ENCODE data around the gene NR6A1.

The NR6A1 gene

DNA sequence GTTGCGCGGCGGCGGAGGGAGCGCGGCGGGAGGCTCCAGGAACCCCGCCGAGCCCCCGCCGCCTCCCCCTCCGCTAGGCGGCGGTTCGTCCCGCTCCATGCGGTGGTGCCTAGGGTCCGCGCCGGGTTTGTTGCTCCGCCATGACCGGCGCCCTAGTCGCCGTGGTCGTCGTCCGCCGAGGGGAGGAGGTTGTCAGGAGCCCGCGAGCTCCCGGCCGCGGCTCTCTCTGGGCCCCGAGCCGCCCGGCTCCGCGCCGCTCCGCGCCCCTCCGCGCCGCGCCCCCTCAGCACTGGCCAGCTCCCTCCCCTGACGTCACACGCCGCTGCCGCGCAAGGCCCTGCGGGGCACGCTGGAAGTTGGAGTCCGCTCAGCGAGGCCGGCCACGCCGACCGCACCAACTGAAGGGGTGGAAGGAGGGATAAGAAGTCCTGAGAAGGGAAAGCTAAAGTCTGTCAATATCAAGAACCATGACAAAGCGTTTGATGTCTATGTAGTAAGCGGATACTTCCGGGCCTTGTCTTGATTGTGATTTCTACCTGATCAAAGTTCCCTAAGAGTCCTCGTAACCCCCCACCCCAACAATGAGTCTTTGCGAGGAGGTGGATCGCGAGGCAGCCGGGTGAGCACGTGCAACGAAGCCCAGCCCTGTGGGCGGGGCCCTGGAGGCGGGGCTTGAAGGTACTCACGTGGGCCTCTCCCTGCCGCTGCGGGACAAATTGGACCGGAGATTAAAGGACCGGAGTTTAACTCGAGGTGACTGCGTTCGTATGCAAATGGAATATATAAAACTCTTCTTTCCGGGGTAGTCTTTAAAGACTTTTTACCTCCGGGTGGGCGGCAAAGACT, at the start of gene NR6A1:
Gene NR6A1, minus strand, starts transcription at position 291 of the 846 bp plus-strand sequence.
- peak within 1 kb of the TSS; percentile 68 for H3K4me3 ChIP-seq (ENCODE audit: low read length)
- DNase-seq (ENCODE audit: low read depth): peak; percentile 93
- TF ChIP-seq, protein P1, sequence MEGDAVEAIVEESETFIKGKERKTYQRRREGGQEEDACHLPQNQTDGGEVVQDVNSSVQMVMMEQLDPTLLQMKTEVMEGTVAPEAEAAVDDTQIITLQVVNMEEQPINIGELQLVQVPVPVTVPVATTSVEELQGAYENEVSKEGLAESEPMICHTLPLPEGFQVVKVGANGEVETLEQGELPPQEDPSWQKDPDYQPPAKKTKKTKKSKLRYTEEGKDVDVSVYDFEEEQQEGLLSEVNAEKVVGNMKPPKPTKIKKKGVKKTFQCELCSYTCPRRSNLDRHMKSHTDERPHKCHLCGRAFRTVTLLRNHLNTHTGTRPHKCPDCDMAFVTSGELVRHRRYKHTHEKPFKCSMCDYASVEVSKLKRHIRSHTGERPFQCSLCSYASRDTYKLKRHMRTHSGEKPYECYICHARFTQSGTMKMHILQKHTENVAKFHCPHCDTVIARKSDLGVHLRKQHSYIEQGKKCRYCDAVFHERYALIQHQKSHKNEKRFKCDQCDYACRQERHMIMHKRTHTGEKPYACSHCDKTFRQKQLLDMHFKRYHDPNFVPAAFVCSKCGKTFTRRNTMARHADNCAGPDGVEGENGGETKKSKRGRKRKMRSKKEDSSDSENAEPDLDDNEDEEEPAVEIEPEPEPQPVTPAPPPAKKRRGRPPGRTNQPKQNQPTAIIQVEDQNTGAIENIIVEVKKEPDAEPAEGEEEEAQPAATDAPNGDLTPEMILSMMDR (conservative IDR thresholded peaks at IDR 0.05; ENCODE audit: low read length): no peak

DNA sequence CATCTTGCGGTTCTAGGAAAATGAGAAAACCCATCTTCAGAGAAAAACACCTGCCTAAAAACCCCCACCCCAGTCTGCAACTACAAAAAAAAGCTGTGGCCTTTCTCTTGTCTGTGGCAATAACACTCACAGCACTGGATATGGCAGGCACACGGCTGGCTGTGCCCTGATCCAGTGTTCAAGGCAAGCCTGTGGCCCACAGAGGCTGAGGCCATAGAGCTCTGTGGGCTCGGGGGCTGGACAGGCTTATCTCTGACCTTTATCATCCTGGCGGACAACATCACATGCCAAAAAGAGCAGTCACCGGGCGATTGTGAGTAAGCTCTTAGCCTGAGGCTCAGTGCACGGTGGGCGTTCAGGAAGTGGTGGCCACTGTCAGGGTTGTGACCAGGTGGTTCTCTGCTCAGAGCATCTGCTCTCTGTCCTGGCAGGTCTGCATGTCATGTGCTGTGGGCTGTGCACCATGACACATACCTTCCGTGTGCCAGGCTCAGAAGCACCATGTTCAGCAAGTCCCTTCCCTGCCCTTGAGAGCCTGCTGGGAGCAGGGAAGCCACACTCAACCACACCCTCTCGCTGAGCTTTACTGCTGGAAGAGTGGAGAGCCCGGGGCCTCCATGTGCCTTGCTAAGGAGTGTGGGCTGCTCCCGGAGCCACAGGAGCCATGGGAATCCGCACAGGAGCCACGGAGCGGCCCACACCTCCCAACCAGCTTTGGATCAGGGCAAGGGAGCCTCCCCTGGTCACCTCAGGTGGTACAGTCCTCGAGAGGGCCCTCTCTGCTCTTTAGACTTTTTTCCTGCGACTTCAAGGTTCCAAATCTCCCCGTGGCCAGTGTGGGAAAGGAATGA, 47.5 kb upstream of the NR6A1 start:
- TF ChIP-seq, protein P1 (conservative IDR thresholded peaks at IDR 0.05; ENCODE audit: low read length): no peak
- H3K4me3 ChIP-seq (ENCODE audit: low read length): no peak overlapping the region
- no peak for DNase-seq (ENCODE audit: low read depth)

DNA sequence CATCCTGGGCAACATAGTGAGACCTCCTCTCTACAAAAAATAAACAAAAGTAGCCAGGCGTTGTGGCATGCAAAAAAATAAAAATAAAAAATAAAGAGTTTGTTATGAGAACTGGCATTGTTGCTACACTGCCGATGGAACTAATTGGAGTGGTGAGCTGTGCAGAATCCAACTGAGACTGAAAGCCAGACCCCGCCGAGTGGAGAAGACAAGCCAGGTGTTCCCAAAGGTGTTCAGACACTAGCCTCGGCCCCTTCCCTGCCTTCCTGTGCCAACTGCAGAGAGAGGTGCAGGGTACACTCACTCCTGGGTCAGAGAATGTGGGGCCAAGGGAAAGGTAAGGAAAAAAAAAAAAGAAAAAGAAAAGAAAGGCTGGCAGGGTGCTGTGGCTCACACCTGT, 44.5 kb upstream of the NR6A1 start:
- H3K4me3 ChIP-seq (ENCODE audit: low read length): no peak overlapping the region
- TF ChIP-seq, protein P1 (conservative IDR thresholded peaks at IDR 0.05; ENCODE audit: low read length): no peak
- DNase-seq (ENCODE audit: low read depth): no peak

DNA sequence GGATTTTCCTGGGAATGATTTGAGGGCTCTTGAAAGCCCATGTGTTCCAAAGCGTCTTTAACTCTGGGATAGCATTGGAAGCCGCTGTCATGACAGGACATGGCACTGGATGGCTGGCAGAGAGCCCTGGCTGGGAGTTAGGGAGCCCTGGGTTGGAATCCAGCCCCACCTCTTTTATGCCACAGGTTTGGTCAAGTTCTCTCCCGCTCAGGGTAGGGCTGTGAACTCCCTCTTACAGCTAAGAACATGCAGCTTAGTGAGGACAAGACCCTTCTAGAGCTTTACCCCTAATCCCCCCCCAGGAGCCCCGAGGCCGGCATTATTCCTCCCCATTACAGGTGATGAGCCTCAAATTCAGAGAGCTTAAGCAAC, 43.0 kb upstream of the NR6A1 start:
- DNase-seq (ENCODE audit: low read depth): no peak
- no peak overlapping the region for H3K4me3 ChIP-seq (ENCODE audit: low read length)
- TF ChIP-seq, protein P1 (conservative IDR thresholded peaks at IDR 0.05; ENCODE audit: low read length): no peak

DNA sequence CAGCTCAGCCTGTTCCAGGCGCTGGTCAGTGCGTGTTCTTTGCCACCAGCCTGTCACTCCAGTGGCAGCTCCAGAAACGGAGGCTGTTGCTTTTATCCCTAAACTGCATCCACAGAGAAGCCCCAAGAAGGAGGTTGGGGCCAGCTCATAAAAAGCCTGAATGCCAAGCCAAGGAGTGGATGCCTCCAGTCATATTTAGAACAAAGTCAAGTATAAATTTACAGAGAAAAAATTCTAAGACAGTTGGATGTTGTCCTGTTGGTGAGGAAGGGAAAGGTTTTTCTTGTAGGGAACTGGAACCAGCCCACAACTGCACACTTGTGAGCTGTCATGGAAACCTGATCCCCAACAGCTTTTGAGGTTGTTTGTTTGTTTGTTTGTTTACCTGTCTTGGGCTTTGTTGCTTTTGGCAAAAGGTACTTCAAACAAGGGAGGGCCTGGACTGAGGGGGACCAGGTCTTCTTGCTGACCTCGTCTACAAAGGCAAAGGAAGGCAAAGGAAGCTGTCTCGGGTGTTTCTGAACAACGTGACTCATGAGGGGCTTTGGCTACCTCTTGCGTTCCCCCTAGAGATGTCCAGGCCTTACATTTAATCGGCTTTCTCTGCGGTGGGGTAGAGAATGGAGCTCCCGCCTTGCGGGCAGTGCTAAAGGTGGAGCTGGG, 42.5 kb upstream of the NR6A1 start:
- no peak overlapping the region for H3K4me3 ChIP-seq (ENCODE audit: low read length)
- TF ChIP-seq, protein P1 (conservative IDR thresholded peaks at IDR 0.05; ENCODE audit: low read length): no peak
- no peak for DNase-seq (ENCODE audit: low read depth)

DNA sequence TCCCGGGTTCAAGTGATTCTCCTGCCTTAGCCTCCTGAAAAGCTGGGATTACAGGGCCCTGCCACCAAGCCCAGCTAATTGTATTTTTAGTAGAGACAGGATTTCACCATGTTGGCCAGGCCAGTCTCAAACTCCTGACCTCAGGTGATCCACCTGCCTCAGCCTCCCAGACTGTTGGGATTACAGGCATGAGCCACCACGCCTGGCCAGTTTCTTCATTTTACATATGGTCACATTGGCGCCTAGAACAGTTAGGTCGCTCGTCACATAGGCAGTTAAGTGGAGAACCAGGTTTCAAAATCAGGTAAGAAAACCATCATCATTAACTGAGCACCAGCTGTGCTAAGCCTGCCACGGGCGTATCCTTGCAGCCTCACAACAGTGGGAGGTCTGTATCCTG, 41.9 kb upstream of the NR6A1 start:
- H3K4me3 ChIP-seq (ENCODE audit: low read length): no peak overlapping the region
- DNase-seq (ENCODE audit: low read depth): no peak
- TF ChIP-seq, protein P1 (conservative IDR thresholded peaks at IDR 0.05; ENCODE audit: low read length): no peak

Data from AG10803 (cell line).